Epithelial cell of proximal tubule (primary cell): Measurements from ENCODE around the gene HIP1. TPM values are rescaled to one million over a fixed set of nuclear protein-coding genes. Genes with fewer than 3 reads are reported as not detected.
"Not testable (repeated sequence)": the region's sequence is repeated elsewhere in the genome, so short reads cannot be mapped to it uniquely, and the experiment has no call there.

Experiments used
- DNase-seq: peaks from one replicate; pipeline ENCODE4 v3.0.0-alpha.2; 2011; ENCODE audit warnings: low read depth
- H3K4me3 ChIP-seq: 2 replicates; pipeline ENCODE4 v1.5.1; 2011; ENCODE audit warnings: low read depth, mild to moderate bottlenecking, low read length
- CTCF ChIP-seq: conservative IDR thresholded peaks from 2 replicates; pipeline ENCODE4 v1.5.1; 2012; ENCODE audit warnings: low read depth, mild to moderate bottlenecking, low read length
- total RNA-seq: library from RNA; depleted of rRNA; stranded (reverse); fragments of >200 nt; gene quantifications from 2 replicates; pipeline ENCODE4 v1.2.3, GENCODE V29; 2015

Gene HIP1
- total RNA-seq, 1 donor from 2014 or later, result 10.6 TPM

DNA sequence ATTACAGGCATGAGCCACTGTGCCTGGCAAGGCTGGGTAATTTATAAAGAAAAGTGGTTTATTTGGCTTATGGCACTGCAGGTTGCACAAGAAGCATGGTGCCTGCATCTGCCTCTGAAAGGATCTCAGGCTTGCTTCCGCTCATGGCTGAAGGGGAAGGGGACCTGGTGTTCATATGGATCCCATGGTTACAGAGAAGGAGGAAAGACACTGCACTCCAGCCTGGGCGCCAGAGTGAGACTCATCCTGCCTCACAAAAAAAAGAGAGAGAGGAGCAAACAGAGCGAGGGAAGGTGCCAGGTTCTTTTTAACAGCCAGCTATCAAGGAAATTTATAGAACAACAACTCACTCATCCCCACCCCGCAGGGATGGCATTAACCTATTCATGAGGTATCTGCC lies 36.2 kb downstream of the HIP1 start:
- no peak for DNase-seq
- no peak overlapping the region for H3K4me3 ChIP-seq
- no peak for TF ChIP-seq CTCF

GRCh38 chr7:75699993-75700392 lies 38.7 kb downstream of the HIP1 start:
- no peak overlapping the region for H3K4me3 ChIP-seq
- TF ChIP-seq CTCF, result no peak
- no peak for DNase-seq

DNA sequence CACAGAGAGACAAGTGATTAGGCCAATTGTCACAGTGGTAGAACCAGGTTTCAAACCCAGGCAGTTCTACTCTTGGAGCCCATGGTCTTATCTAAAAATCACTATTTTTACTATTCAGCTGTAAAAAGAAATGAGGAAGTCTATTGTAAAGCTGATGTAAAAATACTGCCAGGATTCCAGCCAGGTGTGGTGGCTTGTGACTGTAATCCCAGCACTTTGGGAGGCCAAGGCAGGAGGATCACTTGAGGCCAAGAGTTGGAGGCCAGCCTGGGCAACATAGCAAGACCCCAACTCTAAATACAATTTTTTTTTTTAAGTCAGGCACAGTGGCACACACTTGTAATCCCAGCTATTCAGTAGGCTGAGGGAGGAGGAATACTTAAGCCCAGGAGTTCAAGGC lies 40.4 kb downstream of the HIP1 start:
- no peak for TF ChIP-seq CTCF
- no peak for DNase-seq
- H3K4me3 ChIP-seq, result no peak overlapping the region

DNA sequence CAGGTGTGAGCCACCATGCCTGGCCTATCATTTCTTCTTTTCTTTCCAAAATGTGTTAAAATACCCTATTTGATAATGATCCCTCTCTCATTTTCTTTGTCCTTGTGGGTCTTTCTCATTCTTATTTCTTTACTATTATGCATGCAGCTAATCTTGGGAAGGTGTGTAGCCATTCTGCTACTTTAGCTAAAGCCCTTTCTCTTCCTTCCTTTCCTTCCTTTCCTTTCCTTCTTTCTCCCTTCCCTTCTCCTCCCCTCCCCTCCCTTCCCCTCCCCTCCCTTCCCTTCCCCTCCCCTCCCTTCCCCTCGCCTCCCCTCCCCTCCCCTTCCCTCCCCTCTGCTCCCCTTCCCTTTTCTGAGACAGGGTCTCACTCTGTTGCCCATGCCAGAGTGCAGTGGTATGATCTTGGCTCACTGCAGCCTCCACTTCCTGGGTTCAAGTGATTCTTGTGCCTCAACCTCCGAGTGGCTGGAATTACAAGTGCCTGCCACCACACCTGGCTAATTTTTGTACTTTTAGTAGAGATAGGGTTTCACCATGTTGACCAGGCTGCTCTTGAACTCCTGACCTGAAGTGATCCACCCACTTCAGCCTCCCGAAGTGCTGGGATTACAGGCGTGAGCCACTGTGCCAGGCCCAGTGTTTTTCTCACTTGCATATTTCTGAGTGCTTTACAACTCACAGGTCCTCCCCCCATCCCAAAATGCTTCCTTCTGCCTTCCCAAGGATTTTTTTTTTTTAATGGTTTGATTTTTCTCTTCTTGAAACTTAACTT lies 42.3 kb downstream of the HIP1 start:
- DNase-seq, result no peak
- no peak for TF ChIP-seq CTCF
- no peak overlapping the region for H3K4me3 ChIP-seq

DNA sequence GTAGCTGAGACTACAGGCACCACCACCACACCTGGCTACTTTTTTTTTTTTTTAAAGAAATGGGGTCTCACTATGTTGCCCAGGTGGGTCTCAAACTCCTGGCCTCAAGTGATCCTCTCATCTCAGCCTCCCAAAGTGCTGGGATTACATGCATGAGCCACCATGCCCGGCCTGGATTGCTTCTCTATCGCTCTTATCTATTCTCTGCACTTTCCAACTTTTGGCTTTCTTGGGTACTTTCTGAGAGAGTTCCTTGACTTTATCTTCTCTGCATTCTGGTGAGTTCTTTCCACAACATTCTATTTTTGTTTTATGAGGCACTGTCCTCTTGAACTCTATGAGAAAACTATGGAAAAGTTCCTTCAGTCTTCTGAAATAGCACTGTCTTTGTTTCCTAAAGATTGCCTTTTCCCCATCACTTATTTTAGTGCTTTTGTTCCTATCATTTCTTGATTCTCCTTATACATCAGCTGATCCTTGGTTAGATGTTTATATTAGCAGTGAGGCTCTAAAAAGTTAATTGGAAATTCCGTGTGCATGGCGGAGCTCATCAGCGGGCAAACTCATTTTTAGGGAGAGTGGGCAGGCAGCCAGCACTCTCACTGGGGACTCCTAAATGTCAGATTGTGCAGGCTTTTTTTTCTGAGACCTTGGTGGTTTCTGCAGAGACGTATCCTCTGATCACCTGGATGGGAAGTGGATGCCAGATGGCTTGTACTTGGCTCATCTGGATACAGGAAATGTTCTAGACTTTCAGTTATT lies 43.9 kb downstream of the HIP1 start:
- no peak for DNase-seq
- H3K4me3 ChIP-seq, result no peak overlapping the region
- no peak for TF ChIP-seq CTCF

- not testable (repeated sequence) for DNase-seq, H3K4me3 ChIP-seq
These were observed 45.1 kb downstream of the HIP1 start for GRCh38 chr7:75693668-75694067.

DNA sequence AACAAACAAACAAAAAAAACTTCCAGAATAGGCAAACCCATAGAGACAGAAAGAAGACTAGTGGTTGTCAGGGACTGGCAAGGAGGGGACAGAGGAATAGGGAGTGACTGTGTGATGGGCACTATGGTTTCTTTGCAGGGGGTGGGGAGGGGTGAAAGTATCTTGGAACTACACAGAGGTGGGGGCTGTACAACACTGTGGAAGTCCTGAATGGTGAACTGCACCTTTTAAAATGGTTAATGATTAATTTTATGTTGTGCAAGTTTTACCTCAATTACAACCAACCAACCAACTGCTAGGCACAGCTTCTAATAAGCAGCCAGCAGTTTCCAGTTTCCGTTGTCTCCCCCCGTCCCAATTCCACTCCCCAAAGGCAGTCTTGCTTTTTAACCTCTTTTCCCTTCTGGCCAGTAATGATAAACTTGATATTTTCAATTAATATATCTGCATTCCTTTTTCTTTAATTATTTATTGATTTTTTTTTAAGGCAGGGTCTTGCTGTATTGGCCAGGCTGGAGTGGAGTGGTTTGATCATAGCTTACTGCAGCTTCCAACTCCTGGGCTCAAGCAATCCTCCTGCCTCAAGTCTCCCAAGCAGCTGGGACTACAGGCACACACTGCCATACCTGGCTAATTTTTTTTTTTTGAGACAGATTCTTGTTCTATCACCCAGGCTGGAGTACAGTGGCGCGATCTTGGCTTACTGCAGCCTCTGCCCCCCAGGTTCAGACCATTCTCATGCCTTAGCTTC lies 46.8 kb downstream of the HIP1 start:
- DNase-seq, result no peak
- H3K4me3 ChIP-seq, result no peak overlapping the region
- no peak for TF ChIP-seq CTCF
